Erythroblast (primary cell): ENCODE data around the gene ST3GAL2.
A peak's percentile ranks its signal among the peaks of the same experiment; 100 is the strongest.
"Not testable (repeated sequence)": the region's sequence is repeated elsewhere in the genome, so short reads cannot be mapped to it uniquely, and the experiment has no call there.

Experiments used
- DNase-seq, 2 experiments: peaks; one replicate each; lab custom pipeline; 2025; lab: John Stamatoyannopoulos, UW
- GATA1 ChIP-seq: IDR thresholded peaks from 2 replicates; pipeline ENCODE4 v1.6.1; 2011; ENCODE audit warnings: low read depth, mild to moderate bottlenecking, control low read depth, low read length, moderate library complexity
- POLR2A ChIP-seq: IDR thresholded peaks from 2 replicates; pipeline ENCODE4 v1.6.1; 2011; ENCODE audit warnings: mild to moderate bottlenecking, low read length

ST3GAL2 gene

GRCh38 chr16:70421473-70422311, 17.2 kb downstream of the ST3GAL2 start:
- TF ChIP-seq GATA1: no peak
- TF ChIP-seq POLR2A: no peak
- DNase-seq: peak; percentile 90 to 91

- no peak for DNase-seq
- TF ChIP-seq POLR2A (no peak), GATA1 (no peak)
Observed at GRCh38 chr16:70421014-70421413, 17.9 kb downstream of the ST3GAL2 start.

DNA sequence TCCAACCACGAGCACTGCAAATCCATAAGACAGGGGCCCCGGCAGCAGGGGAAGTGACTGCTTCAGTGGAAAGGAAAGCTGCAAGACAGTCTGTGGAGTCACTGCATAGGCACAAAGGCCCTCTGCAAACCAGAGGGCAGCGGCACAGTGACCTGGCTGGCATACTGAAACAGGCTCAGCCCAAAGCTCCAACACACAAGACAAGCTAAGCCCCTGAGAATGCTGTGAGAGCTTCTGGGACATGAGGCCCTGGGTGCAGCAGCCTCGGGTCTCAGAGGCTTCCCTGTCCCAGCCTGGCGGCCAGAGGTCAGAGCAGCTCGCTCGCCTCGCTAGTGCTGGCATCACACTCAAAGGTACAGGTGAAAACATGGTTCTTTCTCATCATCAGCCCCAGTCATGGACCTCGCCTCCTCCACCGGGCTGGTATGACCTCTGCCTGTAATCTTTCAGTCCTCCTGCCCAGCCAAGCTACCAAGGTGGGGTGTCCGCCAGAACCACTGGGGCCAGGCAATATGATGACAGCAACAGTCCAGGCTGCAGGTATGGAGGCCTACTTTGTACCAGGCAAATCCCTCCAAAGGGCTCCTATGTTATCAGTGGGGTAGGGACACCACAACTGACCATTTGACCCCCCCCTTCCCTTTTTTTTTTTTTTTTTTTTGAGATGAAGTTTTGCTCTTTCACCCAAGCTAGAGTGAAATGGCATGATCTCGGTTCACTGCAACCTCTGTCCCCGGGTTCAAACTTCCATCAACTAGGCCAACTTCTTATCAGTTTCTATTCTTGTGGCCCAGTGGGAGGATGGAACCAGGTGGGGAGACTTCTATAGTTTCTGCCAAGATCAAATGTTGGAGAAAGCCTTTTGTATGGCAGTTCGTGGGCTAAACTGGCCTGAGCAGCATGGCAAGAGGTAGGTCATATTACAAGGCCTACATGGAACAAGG, 19.2 kb downstream of the ST3GAL2 start:
- TF ChIP-seq POLR2A (no peak), GATA1 (no peak)

DNA sequence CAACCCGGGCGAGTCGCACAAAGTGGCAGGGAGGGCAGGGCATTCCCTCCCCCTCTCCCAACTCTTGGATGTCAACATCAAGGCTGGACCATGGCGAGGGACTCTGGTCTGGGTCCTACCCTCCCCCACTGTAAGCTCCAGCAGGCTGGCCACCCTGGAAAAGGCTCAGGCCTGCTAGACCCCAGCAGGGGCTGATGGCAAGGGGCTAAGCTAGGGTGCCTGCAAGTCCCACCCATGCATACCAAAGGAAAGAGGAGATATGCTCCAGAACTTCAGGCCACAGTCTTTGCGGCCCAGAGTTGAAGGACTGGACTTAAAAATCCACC, 19.9 kb downstream of the ST3GAL2 start:
- DNase-seq: no peak
- TF ChIP-seq GATA1: no peak
- no peak for TF ChIP-seq POLR2A

More for the DNA sequence above, 19.2 kb downstream of the ST3GAL2 start:
- DNase-seq: no peak

DNA sequence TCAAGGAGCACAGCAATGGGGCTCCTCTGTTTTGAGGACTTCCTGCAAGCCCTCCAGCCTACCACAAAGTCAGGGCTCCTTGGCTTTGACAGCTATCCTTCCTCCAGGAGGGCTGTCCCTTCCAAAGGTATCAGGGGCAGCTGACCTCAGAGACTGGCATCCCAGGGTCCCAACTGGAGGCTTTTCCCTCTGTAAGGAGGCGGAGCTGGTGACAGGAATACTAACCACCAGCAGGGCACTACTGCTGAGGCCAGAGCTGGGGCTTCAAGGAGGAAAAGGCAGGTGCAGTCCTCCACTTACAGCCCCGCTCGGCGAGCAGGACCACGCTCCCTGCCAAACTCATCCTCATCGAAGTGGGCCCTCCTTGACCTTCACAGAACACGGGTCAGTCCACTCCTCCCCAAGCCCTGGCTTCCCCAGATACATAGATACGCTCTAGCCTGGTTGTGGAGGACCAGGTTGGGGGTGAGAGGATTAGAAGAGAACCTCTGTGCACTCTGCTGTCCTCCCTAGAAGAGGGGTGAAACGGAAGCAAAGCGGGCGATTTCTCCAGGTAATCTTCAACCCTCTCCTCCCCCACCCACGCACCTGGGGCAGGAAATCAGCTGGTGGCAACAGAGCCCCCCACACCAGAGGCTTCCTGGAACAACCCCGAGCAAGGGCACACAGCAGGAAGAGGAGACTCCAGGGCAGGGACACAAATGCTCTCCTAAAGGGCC, 20.5 kb downstream of the ST3GAL2 start:
- DNase-seq: no peak
- TF ChIP-seq GATA1 (no peak), POLR2A (no peak)

DNA sequence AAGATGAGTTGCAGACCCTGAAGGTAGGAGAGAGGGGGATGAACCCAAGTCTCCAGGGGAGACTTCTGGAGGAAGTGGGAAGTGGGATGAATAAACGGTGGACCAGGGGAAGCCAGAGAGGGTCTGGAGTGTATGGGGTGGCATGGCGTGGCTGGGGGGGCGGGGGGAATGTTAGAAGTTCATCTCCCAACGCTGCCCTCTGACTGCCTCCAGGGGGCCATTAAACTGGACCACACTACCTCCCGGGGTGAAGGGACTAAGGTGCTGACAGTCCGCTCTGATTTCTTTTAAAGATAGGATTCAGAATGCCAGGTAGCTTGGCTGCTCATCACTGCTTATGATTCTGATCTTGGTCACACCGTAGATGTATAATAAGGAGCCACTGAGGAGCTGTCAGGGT, 21.2 kb downstream of the ST3GAL2 start:
- TF ChIP-seq GATA1: no peak
- no peak for TF ChIP-seq POLR2A
- DNase-seq: no peak

GRCh38 chr16:70416748-70417616, 21.9 kb downstream of the ST3GAL2 start:
- no peak for DNase-seq
- TF ChIP-seq POLR2A (no peak), GATA1 (no peak)

- DNase-seq: not testable (repeated sequence)
Observed at GRCh38 chr16:70413572-70413971, 25.3 kb downstream of the ST3GAL2 start.

DNA sequence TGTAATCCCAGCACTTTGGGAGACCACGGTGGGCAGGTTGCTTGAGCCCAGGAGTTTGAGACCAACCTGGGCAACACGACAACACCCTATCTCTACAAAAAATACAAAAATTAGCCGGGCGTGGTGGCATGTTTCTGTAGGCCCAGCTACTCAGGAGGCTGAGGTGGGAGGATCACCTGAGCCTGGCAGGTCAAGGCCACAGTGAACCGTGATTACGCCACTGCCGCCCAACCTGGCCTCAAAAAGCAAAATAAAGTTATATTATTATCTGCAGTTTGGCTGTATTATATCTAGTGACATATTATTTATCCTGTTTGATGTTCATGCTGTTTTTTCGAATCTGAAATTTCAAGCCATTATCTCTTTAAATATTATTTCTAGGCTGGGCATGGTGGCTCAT, 26.5 kb downstream of the ST3GAL2 start:
- no peak for DNase-seq
- TF ChIP-seq GATA1 (no peak), POLR2A (no peak)

GRCh38 chr16:70410734-70411133, 28.2 kb downstream of the ST3GAL2 start:
- no peak for DNase-seq
- TF ChIP-seq POLR2A (no peak), GATA1 (no peak)

GRCh38 chr16:70407811-70408274, 31.1 kb downstream of the ST3GAL2 start:
- DNase-seq: peak; percentile 62 to 69
- TF ChIP-seq POLR2A: no peak
- no peak for TF ChIP-seq GATA1

DNA sequence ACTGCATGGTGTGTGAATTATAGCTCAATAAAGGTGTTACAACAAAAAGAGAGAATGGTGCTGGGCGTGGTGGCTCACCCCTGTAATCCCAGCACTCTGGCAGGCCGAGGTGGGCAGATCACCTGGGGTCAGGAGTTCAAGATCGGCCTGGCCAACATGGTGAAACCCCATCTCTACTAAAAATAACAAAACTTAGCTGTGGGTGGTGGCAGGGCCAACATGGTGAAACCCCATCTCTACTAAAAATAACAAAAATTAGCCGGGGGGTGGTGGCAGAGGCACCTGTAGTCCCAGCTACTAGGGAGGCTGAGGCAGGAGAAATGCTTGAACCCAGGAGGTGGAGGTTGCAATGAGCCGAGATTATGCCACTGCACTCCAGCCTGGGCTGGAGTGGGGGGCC, 32.8 kb downstream of the ST3GAL2 start:
- DNase-seq: not testable (repeated sequence)
